H9 (cell line): ENCODE measurements around the gene TPRN. TPM values are rescaled to one million over a fixed set of nuclear protein-coding genes. Genes with fewer than 3 reads are reported as not detected.

Experiments
- DNase-seq: peaks from one replicate; pipeline ENCODE4 v3.0.0-alpha.2; 2017
- H2AFZ ChIP-seq: one replicate; pipeline ENCODE4 v1.6.1; 2013; ENCODE audit warnings: mild to moderate bottlenecking, low read length, control low read depth, moderate library complexity
- H2AK5ac ChIP-seq: 2 replicates; pipeline ENCODE4 v1.6.1; 2013; ENCODE audit warnings: low read length, control low read depth, mixed read lengths; ENCODE audit not compliant: insufficient read length
- H2BK120ac ChIP-seq: one replicate; pipeline ENCODE4 v1.6.1; 2013; ENCODE audit warnings: low read depth, mild to moderate bottlenecking, low read length, control low read depth, inconsistent platforms; ENCODE audit not compliant: poor library complexity, severe bottlenecking
- H2BK12ac ChIP-seq: 2 replicates; pipeline ENCODE4 v1.6.1; 2013; ENCODE audit warnings: low read length, control low read depth, mixed read lengths, low read depth; ENCODE audit not compliant: insufficient read length
- H2BK15ac ChIP-seq: 2 replicates; pipeline ENCODE4 v1.6.1; 2013; ENCODE audit warnings: low read depth, low read length, control low read depth
- H2BK20ac ChIP-seq: one replicate; pipeline ENCODE4 v1.6.1; 2013; ENCODE audit warnings: low read depth, mild to moderate bottlenecking, low read length, control low read depth, inconsistent platforms; ENCODE audit not compliant: poor library complexity, severe bottlenecking
- H2BK5ac ChIP-seq: 2 replicates; pipeline ENCODE4 v1.6.1; 2013; ENCODE audit warnings: low read length, control low read depth, mixed read lengths; ENCODE audit not compliant: insufficient read length
- H3K14ac ChIP-seq: 2 replicates; pipeline ENCODE4 v1.6.1; 2013; ENCODE audit warnings: low read length, control low read depth; ENCODE audit not compliant: insufficient read depth
- H3K18ac ChIP-seq: 2 replicates; pipeline ENCODE4 v1.6.1; 2013; ENCODE audit warnings: low read depth, mild to moderate bottlenecking, mixed read lengths, low read length, control low read depth; ENCODE audit not compliant: insufficient read length
- H3K23ac ChIP-seq: 2 replicates; pipeline ENCODE4 v1.6.1; 2013; ENCODE audit warnings: low read length, control low read depth, mixed read lengths, low read depth; ENCODE audit not compliant: insufficient read length
- H3K23me2 ChIP-seq: 2 replicates; pipeline ENCODE4 v1.6.1; 2013; ENCODE audit warnings: low read depth, mild to moderate bottlenecking, mixed read lengths, low read length, control low read depth; ENCODE audit not compliant: insufficient read length, poor library complexity, severe bottlenecking
- H3K27ac ChIP-seq: 2 replicates; pipeline ENCODE4 v1.5.1; 2013; ENCODE audit warnings: low read length, control low read depth, mixed read lengths, low read depth; ENCODE audit not compliant: insufficient read length
- H3K27me3 ChIP-seq: 2 replicates; pipeline ENCODE4 v1.6.1; 2013; ENCODE audit warnings: low read length, control low read depth, inconsistent platforms; ENCODE audit not compliant: insufficient read depth
- H3K4ac ChIP-seq: 2 replicates; pipeline ENCODE4 v1.6.1; 2013; ENCODE audit warnings: low read depth, mild to moderate bottlenecking, control low read depth, inconsistent platforms, low read length, moderate library complexity
- H3K4me1 ChIP-seq: 2 replicates; pipeline ENCODE4 v1.6.1; 2013; ENCODE audit warnings: low read length, control low read depth, inconsistent platforms; ENCODE audit not compliant: insufficient read depth
- H3K4me2 ChIP-seq: 2 replicates; pipeline ENCODE4 v1.6.1; 2013; ENCODE audit warnings: low read length, control low read depth, mixed read lengths; ENCODE audit not compliant: insufficient read length, insufficient read depth
- H3K56ac ChIP-seq: 2 replicates; pipeline ENCODE4 v1.6.1; 2013; ENCODE audit warnings: low read depth, mild to moderate bottlenecking, mixed read lengths, low read length, control low read depth; ENCODE audit not compliant: insufficient read length
- H3K79me1 ChIP-seq: 2 replicates; pipeline ENCODE4 v1.6.1; 2013; ENCODE audit warnings: low read depth, mild to moderate bottlenecking, moderate library complexity, low read length, control low read depth, inconsistent platforms; ENCODE audit not compliant: insufficient read depth, poor library complexity, severe bottlenecking
- H3K79me2 ChIP-seq: 2 replicates; pipeline ENCODE4 v1.6.1; 2013; ENCODE audit warnings: low read length, control low read depth, inconsistent platforms; ENCODE audit not compliant: insufficient read depth
- H3K9ac ChIP-seq: 2 replicates; pipeline ENCODE4 v1.6.1; 2013; ENCODE audit warnings: low read length, control low read depth, mixed read lengths; ENCODE audit not compliant: insufficient read length; ENCODE audit errors: extremely low read depth
- H3K9me3 ChIP-seq: one replicate; pipeline ENCODE4 v1.6.1; 2013; ENCODE audit warnings: low read depth, low read length, inconsistent platforms; ENCODE audit not compliant: control insufficient read depth
- H3T11ph ChIP-seq: one replicate; pipeline ENCODE4 v1.6.1; 2013; ENCODE audit warnings: mild to moderate bottlenecking, low read length, control low read depth, inconsistent platforms
- H4K20me1 ChIP-seq: one replicate; pipeline ENCODE4 v1.6.1; 2013; ENCODE audit not compliant: control insufficient read depth, insufficient read length, insufficient read depth
- H4K5ac ChIP-seq: 2 replicates; pipeline ENCODE4 v1.6.1; 2013; ENCODE audit warnings: low read depth, mild to moderate bottlenecking, mixed read lengths, low read length, control low read depth; ENCODE audit not compliant: insufficient read length
- H4K8ac ChIP-seq: replicated peaks from 2 replicates; pipeline ENCODE4 v1.6.1; 2013; ENCODE audit warnings: low read length, control low read depth, mixed read lengths, low read depth; ENCODE audit not compliant: insufficient read length
- H4K91ac ChIP-seq: 2 replicates; pipeline ENCODE4 v1.6.1; 2013; ENCODE audit warnings: low read depth, mild to moderate bottlenecking, moderate library complexity, mixed read lengths, low read length, control low read depth; ENCODE audit not compliant: insufficient read length
- H3K27ac Mint-ChIP-seq, 3 experiments: 2 replicates in 2 of 3; 3 replicates in 1 of 3; pipeline ENCODE4 v1.8.0; 2020 to 2021; ENCODE audit warnings: mixed read lengths in 3 of 3, mild to moderate bottlenecking in 1 of 3, moderate library complexity in 1 of 3
- H3K27me3 Mint-ChIP-seq: 2 replicates; pipeline ENCODE4 v1.8.0; 2021; ENCODE audit warnings: low read depth, mild to moderate bottlenecking, moderate library complexity, mixed read lengths
- H3K36me3 Mint-ChIP-seq, 3 experiments: 2 replicates in 2 of 3; 3 replicates in 1 of 3; pipeline ENCODE4 v1.8.0; 2020 to 2021; ENCODE audit warnings: low read depth in 3 of 3, mixed read lengths in 3 of 3; ENCODE audit not compliant: insufficient read depth in 1 of 3
- H3K4me1 Mint-ChIP-seq, 2 experiments: 2 replicates each; pipeline ENCODE4 v1.8.0; 2020; ENCODE audit warnings: mixed read lengths in 2 of 2
- H3K4me3 Mint-ChIP-seq, 2 experiments: 2 replicates in 1 of 2; 3 replicates in 1 of 2; pipeline ENCODE4 v1.8.0; 2020 to 2021; ENCODE audit warnings: mild to moderate bottlenecking in 2 of 2, mixed read lengths in 2 of 2, moderate library complexity in 1 of 2
- H3K9me3 Mint-ChIP-seq, 2 experiments: 2 replicates in 1 of 2; 3 replicates in 1 of 2; pipeline ENCODE4 v1.8.0; 2020; ENCODE audit warnings: mild to moderate bottlenecking in 2 of 2, mixed read lengths in 2 of 2, moderate library complexity in 1 of 2
- WGBS: extraction: QIAGEN DNeasy Blood & Tissue Kit; methylation state at CpG from one replicate; pipeline ENCODE4 v1.1.7; 2013; ENCODE audit warnings: missing lambda C conversion rate, low lambda C conversion rate, mixed read lengths; ENCODE audit not compliant: insufficient read length; ENCODE audit errors: extremely low coverage; 5-methylcytosine and 5-hydroxymethylcytosine counted together
- total RNA-seq: library from RNA; stranded (reverse); gene quantifications from 2 replicates; pipeline ENCODE4 v1.2.1, GENCODE V29; 2021
- TF ChIP-seq, protein P1 (sequence below): fragments of 200-600 bp; sonication (generic); conservative IDR thresholded peaks from 3 replicates; pipeline ENCODE4 v1.8.0; 2021; ENCODE audit warnings: antibody characterized with exemption, mild to moderate bottlenecking

TPRN gene
- total RNA-seq, 1 experiment from 2014 or later, result 30.7 TPM

- no peak overlapping the region for H3K23ac ChIP-seq
- no peaks in the 10 kb centered on the region for H3K9me3 Mint-ChIP-seq
- H3K79me1 ChIP-seq, result no peaks in the 10 kb centered on the region
- no peak overlapping the region for H3K18ac ChIP-seq
- peaks cover 35% of the 10 kb centered on the region; the same call in 1 of the 2 replicates for H3K27me3 ChIP-seq
- no peak overlapping the region for H3K14ac ChIP-seq
- H3K23me2 ChIP-seq, result peaks cover 4% of the 10 kb centered on the region
- H3K79me2 ChIP-seq, result no peaks in the 10 kb centered on the region
- H4K8ac ChIP-seq, result no peak overlapping the region
- peak; percentile 86 for DNase-seq
- no peak overlapping the region for H2BK15ac ChIP-seq
- no peak overlapping the region for H3K27ac ChIP-seq
- no peak overlapping the region for H4K5ac ChIP-seq
- no peak overlapping the region for H4K91ac ChIP-seq
- no peak overlapping the region for H3K56ac ChIP-seq
- no peaks in the 10 kb centered on the region for H3K36me3 Mint-ChIP-seq
- no peak overlapping the region for H3K9ac ChIP-seq
- H3K4me3 Mint-ChIP-seq, result peak overlapping the region; percentile 61 to 80
- H4K20me1 ChIP-seq, result no peaks in the 10 kb centered on the region
- H2BK12ac ChIP-seq, result no peak overlapping the region
- no peak overlapping the region for H2BK20ac ChIP-seq
- no peak overlapping the region for H2BK120ac ChIP-seq
- peaks cover 92% of the 10 kb centered on the region for H3K27me3 Mint-ChIP-seq
- H3K9me3 ChIP-seq, result no peaks in the 10 kb centered on the region
- no peak overlapping the region for H2BK5ac ChIP-seq
- H2AFZ ChIP-seq, result no peak overlapping the region
- H3K4me1 Mint-ChIP-seq, result peaks cover 3 to 6% of the 10 kb centered on the region in 2 experiments
- H3K4ac ChIP-seq, result no peak overlapping the region
- TF ChIP-seq, protein P1, sequence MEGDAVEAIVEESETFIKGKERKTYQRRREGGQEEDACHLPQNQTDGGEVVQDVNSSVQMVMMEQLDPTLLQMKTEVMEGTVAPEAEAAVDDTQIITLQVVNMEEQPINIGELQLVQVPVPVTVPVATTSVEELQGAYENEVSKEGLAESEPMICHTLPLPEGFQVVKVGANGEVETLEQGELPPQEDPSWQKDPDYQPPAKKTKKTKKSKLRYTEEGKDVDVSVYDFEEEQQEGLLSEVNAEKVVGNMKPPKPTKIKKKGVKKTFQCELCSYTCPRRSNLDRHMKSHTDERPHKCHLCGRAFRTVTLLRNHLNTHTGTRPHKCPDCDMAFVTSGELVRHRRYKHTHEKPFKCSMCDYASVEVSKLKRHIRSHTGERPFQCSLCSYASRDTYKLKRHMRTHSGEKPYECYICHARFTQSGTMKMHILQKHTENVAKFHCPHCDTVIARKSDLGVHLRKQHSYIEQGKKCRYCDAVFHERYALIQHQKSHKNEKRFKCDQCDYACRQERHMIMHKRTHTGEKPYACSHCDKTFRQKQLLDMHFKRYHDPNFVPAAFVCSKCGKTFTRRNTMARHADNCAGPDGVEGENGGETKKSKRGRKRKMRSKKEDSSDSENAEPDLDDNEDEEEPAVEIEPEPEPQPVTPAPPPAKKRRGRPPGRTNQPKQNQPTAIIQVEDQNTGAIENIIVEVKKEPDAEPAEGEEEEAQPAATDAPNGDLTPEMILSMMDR, result peak; percentile 12; the same call in 1 of the 3 replicates
- peak overlapping the region; percentile 68 for H3K4me2 ChIP-seq
- H2AK5ac ChIP-seq, result no peak overlapping the region
- no peak overlapping the region for H3K27ac Mint-ChIP-seq
- no CpG with 5 or more reads among the region's 124 CpGs for WGBS
- no peak overlapping the region for H3T11ph ChIP-seq
- no peaks in the 10 kb centered on the region for H3K4me1 ChIP-seq
Observed at GRCh38 chr9:137168904-137169856, 31.4 kb downstream of the TPRN start.
